DND-41 (cell line): ENCODE measurements around the gene OR10R2.
A peak's percentile ranks its signal among the peaks of the same experiment; 100 is the strongest.

ENCODE experiments used
- ATAC-seq: fragments of 200-7000 bp; cut with Tn5 transposase; 3 replicates; pipeline ENCODE4 v1.9.1; 2021; ENCODE audit warnings: low read depth; ENCODE audit not compliant: insufficient read depth
- DNase-seq: peaks from one replicate; pipeline ENCODE4 v3.0.0-alpha.2; 2020
- H2AFZ ChIP-seq: 2 replicates; pipeline ENCODE4 v1.6.0; 2012; ENCODE audit warnings: low read depth, low read length
- H3K27ac ChIP-seq: 2 replicates; pipeline ENCODE4 v1.5.1; 2012; ENCODE audit warnings: low read length, inconsistent platforms
- H3K27me3 ChIP-seq: fragments of 200-600 bp; sonication (generic); 2 replicates; pipeline ENCODE4 v1.6.0; 2012; ENCODE audit warnings: low read length, mild to moderate bottlenecking, inconsistent platforms; ENCODE audit not compliant: insufficient read depth, poor library complexity
- H3K36me3 ChIP-seq: 2 replicates; pipeline ENCODE4 v1.5.1; 2012; ENCODE audit warnings: low read length, inconsistent platforms; ENCODE audit not compliant: insufficient read depth
- H3K4me1 ChIP-seq: 2 replicates; pipeline ENCODE4 v1.5.1; 2012; ENCODE audit warnings: mild to moderate bottlenecking, low read length; ENCODE audit not compliant: insufficient read depth
- H3K4me2 ChIP-seq: 2 replicates; pipeline ENCODE4 v1.6.0; 2012; ENCODE audit warnings: mild to moderate bottlenecking, moderate library complexity, low read length, inconsistent platforms; ENCODE audit not compliant: insufficient read depth
- H3K4me3 ChIP-seq, 2 experiments: fragments of 200-600 bp in 1 of 2; shearing (Covaris generic) in 1 of 2; 2 replicates each; pipeline ENCODE4 v1.5.1; 2012 to 2016; ENCODE audit warnings: inconsistent platforms in 2 of 2, low read length in 2 of 2, mild to moderate bottlenecking in 2 of 2, low read depth in 1 of 2, moderate library complexity in 1 of 2
- H3K79me2 ChIP-seq: 2 replicates; pipeline ENCODE4 v1.6.0; 2012; ENCODE audit warnings: low read length, inconsistent platforms; ENCODE audit not compliant: insufficient read depth
- H3K9ac ChIP-seq: 2 replicates; pipeline ENCODE4 v1.6.0; 2012; ENCODE audit warnings: low read depth, mild to moderate bottlenecking, inconsistent platforms, low read length, moderate library complexity
- H3K9me3 ChIP-seq: 2 replicates; pipeline ENCODE4 v1.5.1; 2012; ENCODE audit warnings: low read length, moderate library complexity, mild to moderate bottlenecking, inconsistent platforms; ENCODE audit not compliant: insufficient read depth, severe bottlenecking
- H4K20me1 ChIP-seq: 2 replicates; pipeline ENCODE4 v1.6.0; 2012; ENCODE audit warnings: low read length; ENCODE audit not compliant: insufficient read depth
- EZH2 ChIP-seq: IDR thresholded peaks from 3 replicates; pipeline ENCODE4 v1.6.1; 2012; ENCODE audit warnings: borderline replicate concordance, low read depth, mild to moderate bottlenecking, moderate library complexity, low read length, inconsistent platforms; ENCODE audit not compliant: severe bottlenecking
- TF ChIP-seq, protein P1 (sequence below): IDR thresholded peaks from 2 replicates; pipeline ENCODE4 v1.5.1; 2012; ENCODE audit warnings: borderline replicate concordance, low read length, moderate library complexity, mild to moderate bottlenecking; ENCODE audit not compliant: poor library complexity, severe bottlenecking; ENCODE audit errors: extremely low read depth

OR10R2 gene

DNA sequence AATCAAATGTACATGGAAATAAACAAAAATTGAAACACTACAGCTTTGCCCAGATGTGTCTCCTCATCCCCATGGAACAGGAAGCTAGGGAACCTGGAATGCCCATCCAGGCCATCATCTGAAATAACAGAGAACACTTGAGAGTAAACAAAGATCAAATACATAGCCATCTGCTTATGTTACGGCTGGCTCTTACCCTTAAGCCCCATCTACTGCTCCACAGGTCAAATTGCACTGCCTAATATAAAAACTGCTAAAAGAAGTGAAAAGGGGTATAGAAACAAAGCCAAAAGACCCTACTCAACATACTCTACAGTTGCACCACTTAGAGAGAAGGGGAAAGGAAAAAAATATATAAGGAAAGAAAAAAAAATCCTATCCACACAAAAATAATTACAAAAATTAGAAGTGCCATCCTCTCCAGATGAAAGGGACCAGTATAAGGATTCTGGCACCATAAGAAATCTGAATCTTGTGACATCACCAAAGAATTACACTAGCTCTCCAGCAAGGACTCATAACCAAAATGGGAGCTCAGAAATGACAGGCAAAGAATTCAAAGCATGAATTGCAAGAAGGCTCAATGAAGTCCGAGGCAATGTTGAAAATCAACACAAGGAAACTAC, 55.3 kb downstream of the OR10R2 start:
- DNase-seq (peak; percentile 49), ATAC-seq (peak; percentile 96)
- Histone ChIP-seq H3K27me3 (no peaks in the 10 kb centered on the region), H3K4me2 (no peak overlapping the region), H3K79me2 (no peaks in the 10 kb centered on the region), H3K9me3 (no peaks in the 10 kb centered on the region), H3K9ac (no peak overlapping the region), H3K27ac (no peak overlapping the region), H3K36me3 (no peaks in the 10 kb centered on the region), H2AFZ (no peak overlapping the region), H3K4me1 (peaks cover 10% of the 10 kb centered on the region), H4K20me1 (no peaks in the 10 kb centered on the region), H3K4me3 (no peak overlapping the region)
- TF ChIP-seq, protein P1, sequence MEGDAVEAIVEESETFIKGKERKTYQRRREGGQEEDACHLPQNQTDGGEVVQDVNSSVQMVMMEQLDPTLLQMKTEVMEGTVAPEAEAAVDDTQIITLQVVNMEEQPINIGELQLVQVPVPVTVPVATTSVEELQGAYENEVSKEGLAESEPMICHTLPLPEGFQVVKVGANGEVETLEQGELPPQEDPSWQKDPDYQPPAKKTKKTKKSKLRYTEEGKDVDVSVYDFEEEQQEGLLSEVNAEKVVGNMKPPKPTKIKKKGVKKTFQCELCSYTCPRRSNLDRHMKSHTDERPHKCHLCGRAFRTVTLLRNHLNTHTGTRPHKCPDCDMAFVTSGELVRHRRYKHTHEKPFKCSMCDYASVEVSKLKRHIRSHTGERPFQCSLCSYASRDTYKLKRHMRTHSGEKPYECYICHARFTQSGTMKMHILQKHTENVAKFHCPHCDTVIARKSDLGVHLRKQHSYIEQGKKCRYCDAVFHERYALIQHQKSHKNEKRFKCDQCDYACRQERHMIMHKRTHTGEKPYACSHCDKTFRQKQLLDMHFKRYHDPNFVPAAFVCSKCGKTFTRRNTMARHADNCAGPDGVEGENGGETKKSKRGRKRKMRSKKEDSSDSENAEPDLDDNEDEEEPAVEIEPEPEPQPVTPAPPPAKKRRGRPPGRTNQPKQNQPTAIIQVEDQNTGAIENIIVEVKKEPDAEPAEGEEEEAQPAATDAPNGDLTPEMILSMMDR = peak; percentile 89
- no peak for TF ChIP-seq EZH2
